B cell (primary cell): ENCODE results near the gene SSR1. TPM values are rescaled to one million over a fixed set of nuclear protein-coding genes. Genes with fewer than 3 reads are reported as not detected.

Experiments used
- ATAC-seq: fragments of 200-7000 bp; cut with Tn5 transposase; one replicate; pipeline ENCODE4 v1.10.0; 2021; ENCODE audit warnings: low read depth, mild to moderate bottlenecking, moderate number of reproducible peaks, moderate library complexity
- CTCF ChIA-PET: fragments of 350-600 bp; sonication (Branson Sonifier 250); formaldehyde crosslinking; loops from one replicate; lab custom pipeline; 2021; ENCODE audit warnings: antibody characterized with exemption, inconsistent platforms; lab: Charles Lee
- POLR2A ChIA-PET: fragments of 350-600 bp; sonication (Branson Sonifier 250); formaldehyde crosslinking; loops from one replicate; lab custom pipeline; 2021; ENCODE audit warnings: antibody characterized with exemption; lab: Charles Lee
- DNase-seq: peaks from one replicate; pipeline ENCODE4 v3.0.0; 2013
- H2AFZ ChIP-seq: 2 replicates; pipeline ENCODE4 v1.6.1; 2012; ENCODE audit warnings: mild to moderate bottlenecking, low read depth, low read length; ENCODE audit not compliant: insufficient read depth, poor library complexity, severe bottlenecking
- H3K27ac ChIP-seq, 2 donors: 1 replicate in 1 of 2; 2 replicates in 1 of 2; pipeline ENCODE4 v1.5.1; 2012 to 2013; ENCODE audit warnings: low read length in 2 of 2, mild to moderate bottlenecking in 2 of 2, moderate library complexity in 1 of 2
- H3K27me3 ChIP-seq, 4 experiments: fragments of 200-600 bp in 1 of 4; sonication (generic) in 1 of 4; replicated peaks in 1 of 4; 1 replicate in 2 of 4; 2 replicates in 2 of 4; pipeline versions ENCODE4 v1.6.1 to v1.7.0; 2013 to 2016; ENCODE audit warnings: low read length in 3 of 4, mild to moderate bottlenecking in 2 of 4, mixed read lengths in 1 of 4, moderate library complexity in 1 of 4; ENCODE audit not compliant: insufficient read depth in 4 of 4, control insufficient read depth in 3 of 4; ENCODE audit errors: control extremely low read depth in 1 of 4
- H3K36me3 ChIP-seq, 2 experiments: replicated peaks in 1 of 2; 1 replicate in 1 of 2; 2 replicates in 1 of 2; pipeline versions ENCODE4 v1.6.1 to v1.7.1; 2013; ENCODE audit warnings: low read length in 1 of 2; ENCODE audit not compliant: insufficient read depth in 2 of 2, control insufficient read depth in 1 of 2; ENCODE audit errors: control extremely low read depth in 1 of 2, extremely low read depth in 1 of 2
- H3K4me1 ChIP-seq, 2 donors: fragments of 200-600 bp in 1 of 2; sonication (generic) in 1 of 2; 1 replicate in 1 of 2; 2 replicates in 1 of 2; pipeline versions ENCODE4 v1.5.1 to v1.6.1; 2013 to 2017; ENCODE audit warnings: low read length in 2 of 2; ENCODE audit not compliant: control insufficient read depth in 2 of 2, insufficient read depth in 2 of 2
- H3K4me2 ChIP-seq: replicated peaks from 2 replicates; pipeline ENCODE3; 2012; ENCODE audit warnings: mild to moderate bottlenecking, low read depth, low read length; ENCODE audit not compliant: poor library complexity, severe bottlenecking
- H3K4me3 ChIP-seq, 5 experiments: fragments of 200-600 bp in 1 of 5; sonication (generic) in 1 of 5; 1 replicate in 3 of 5; 2 replicates in 2 of 5; pipeline versions ENCODE4 v1.5.1 to v1.7.0; 2011 to 2016; ENCODE audit warnings: low read length in 4 of 5, mild to moderate bottlenecking in 4 of 5, low read depth in 2 of 5, control low read depth in 1 of 5, moderate library complexity in 1 of 5; ENCODE audit not compliant: insufficient read depth in 1 of 5; ENCODE audit errors: control extremely low read depth in 1 of 5, extremely low read depth in 1 of 5
- H3K79me2 ChIP-seq: fragments of 200-600 bp; sonication (generic); one replicate; pipeline ENCODE4 v1.6.0; 2016; ENCODE audit warnings: low read length; ENCODE audit not compliant: control insufficient read depth, insufficient read depth
- H3K9ac ChIP-seq: fragments of 200-600 bp; sonication (generic); 2 replicates; pipeline ENCODE4 v1.6.1; 2017; ENCODE audit warnings: mild to moderate bottlenecking, low read length, moderate library complexity
- H3K9me3 ChIP-seq, 3 donors: one replicate each; pipeline versions ENCODE4 v1.6.1 to v1.7.1; 2013; ENCODE audit warnings: low read length in 2 of 3; ENCODE audit not compliant: control insufficient read depth in 2 of 3, insufficient read depth in 1 of 3; ENCODE audit errors: control extremely low read depth in 1 of 3
- H4K20me1 ChIP-seq: 2 replicates; pipeline ENCODE4 v1.6.0; 2012; ENCODE audit warnings: mild to moderate bottlenecking, low read length; ENCODE audit not compliant: insufficient read depth, control insufficient read depth, poor library complexity, severe bottlenecking
- H3K27ac Mint-ChIP-seq: one replicate; pipeline ENCODE4 v1.8.0; 2021; ENCODE audit warnings: mixed read lengths
- H3K27me3 Mint-ChIP-seq: one replicate; pipeline ENCODE4 v1.8.0; 2021; ENCODE audit warnings: mixed read lengths
- H3K4me1 Mint-ChIP-seq: one replicate; pipeline ENCODE4 v1.8.0; 2021; ENCODE audit warnings: mixed read lengths
- H3K4me3 Mint-ChIP-seq: one replicate; pipeline ENCODE4 v1.8.0; 2021; ENCODE audit warnings: mixed read lengths
- H3K9me3 Mint-ChIP-seq: one replicate; pipeline ENCODE4 v1.8.0; 2022; ENCODE audit warnings: mixed read lengths; ENCODE audit not compliant: insufficient read depth
- EZH2 ChIP-seq: IDR thresholded peaks from 2 replicates; pipeline ENCODE4 v1.6.1; 2012; ENCODE audit warnings: borderline replicate concordance, low read depth, mild to moderate bottlenecking, moderate library complexity, low read length; ENCODE audit not compliant: insufficient read depth, poor library complexity, severe bottlenecking
- WGBS: methylation state at CpG from one replicate; pipeline ENCODE4 v1.1.5; 2013; ENCODE audit warnings: missing lambda C conversion rate; ENCODE audit not compliant: insufficient coverage; 5-methylcytosine and 5-hydroxymethylcytosine counted together
- intact Hi-C: fragments of 100-400 bp; cut with micrococcal nuclease; formaldehyde crosslinking; loops from one replicate; pipeline ENCODE4 v1.10.0; 2022
- polyA plus RNA-seq: library from polyadenylated mRNA; depleted of rRNA; stranded (reverse); fragments of >200 nt; gene quantifications from 2 replicates; pipeline ENCODE4 v1.2.3, GENCODE V29; 2012
- total RNA-seq, 2 donors: library from RNA; stranded (reverse); fragments of 120-200 nt in 1 of 2; gene quantifications; 1 replicate in 1 of 2; 2 replicates in 1 of 2; pipeline versions ENCODE4 v1.2.3 to v1.2.4, GENCODE V29; 2013 to 2022
- TF ChIP-seq, protein P1 (sequence below): fragments of 200-600 bp; IDR thresholded peaks from one replicate; pipeline ENCODE4 v1.8.0; 2022; ENCODE audit warnings: antibody characterized with exemption, mild to moderate bottlenecking

The SSR1 gene
- total and polyA plus RNA-seq, 2 donors (not counting 1 experiment from before 2014, with no cell fraction given) = 15.9 to 81.6 TPM

DNA sequence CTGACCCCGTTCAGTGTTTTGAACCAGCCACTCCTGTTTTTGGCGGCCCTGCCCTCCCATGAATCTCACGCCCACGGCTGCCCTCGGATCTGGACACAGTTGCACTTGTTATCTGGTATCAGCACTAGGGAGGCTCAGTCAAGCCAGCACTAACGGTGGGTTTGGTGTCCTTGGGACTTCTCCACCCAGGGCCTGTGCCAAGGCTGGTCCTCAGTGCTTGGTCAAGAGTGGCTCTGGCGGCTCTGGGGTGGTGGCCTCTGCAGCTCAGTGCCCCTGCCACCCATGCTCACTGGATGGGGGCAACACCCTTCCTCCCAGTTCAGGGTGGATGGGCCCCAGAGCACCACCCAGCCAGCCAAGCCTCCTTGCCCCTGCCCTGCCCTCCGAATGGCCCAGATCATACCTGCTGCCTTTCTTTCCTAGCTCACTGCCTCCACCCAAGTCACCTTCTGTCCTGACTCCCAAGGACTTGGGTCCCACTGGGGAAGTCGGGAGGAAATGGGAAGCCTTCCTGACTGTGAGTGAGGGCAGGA lies 54.7 kb downstream of the SSR1 start:
- POLR2A ChIA-PET = no interaction called here
- H3K4me1 Mint-ChIP-seq = peaks cover 33% of the 10 kb centered on the region
- H3K27me3 ChIP-seq = peaks cover 0 to 22% (median 1%) of the 10 kb centered on the region in 4 experiments
- no peak overlapping the region for H3K9ac ChIP-seq
- no peaks in the 10 kb centered on the region for H3K79me2 ChIP-seq
- no peak overlapping the region for H3K27ac Mint-ChIP-seq
- H3K4me3 ChIP-seq = no peak overlapping the region
- no peak overlapping the region for H3K4me2 ChIP-seq
- intact Hi-C loops = no loop called here
- H3K36me3 ChIP-seq = no peaks in the 10 kb centered on the region
- peaks cover 16% of the 10 kb centered on the region for H3K27me3 Mint-ChIP-seq
- peaks cover 0 to 18% (median 4%) of the 10 kb centered on the region in 3 donors for H3K9me3 ChIP-seq
- TF ChIP-seq EZH2 = no peak
- TF ChIP-seq, protein P1, sequence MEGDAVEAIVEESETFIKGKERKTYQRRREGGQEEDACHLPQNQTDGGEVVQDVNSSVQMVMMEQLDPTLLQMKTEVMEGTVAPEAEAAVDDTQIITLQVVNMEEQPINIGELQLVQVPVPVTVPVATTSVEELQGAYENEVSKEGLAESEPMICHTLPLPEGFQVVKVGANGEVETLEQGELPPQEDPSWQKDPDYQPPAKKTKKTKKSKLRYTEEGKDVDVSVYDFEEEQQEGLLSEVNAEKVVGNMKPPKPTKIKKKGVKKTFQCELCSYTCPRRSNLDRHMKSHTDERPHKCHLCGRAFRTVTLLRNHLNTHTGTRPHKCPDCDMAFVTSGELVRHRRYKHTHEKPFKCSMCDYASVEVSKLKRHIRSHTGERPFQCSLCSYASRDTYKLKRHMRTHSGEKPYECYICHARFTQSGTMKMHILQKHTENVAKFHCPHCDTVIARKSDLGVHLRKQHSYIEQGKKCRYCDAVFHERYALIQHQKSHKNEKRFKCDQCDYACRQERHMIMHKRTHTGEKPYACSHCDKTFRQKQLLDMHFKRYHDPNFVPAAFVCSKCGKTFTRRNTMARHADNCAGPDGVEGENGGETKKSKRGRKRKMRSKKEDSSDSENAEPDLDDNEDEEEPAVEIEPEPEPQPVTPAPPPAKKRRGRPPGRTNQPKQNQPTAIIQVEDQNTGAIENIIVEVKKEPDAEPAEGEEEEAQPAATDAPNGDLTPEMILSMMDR = no peak
- H2AFZ ChIP-seq = no peak overlapping the region
- DNase-seq (no peak), ATAC-seq (no peak)
- H3K4me1 ChIP-seq = peaks cover 16 to 18% of the 10 kb centered on the region in 2 donors
- no peaks in the 10 kb centered on the region for H4K20me1 ChIP-seq
- H3K4me3 Mint-ChIP-seq = no peak overlapping the region
- H3K9me3 Mint-ChIP-seq = no peaks in the 10 kb centered on the region
- CTCF ChIA-PET = interaction anchor here (1.0 to 1.1 kb wide), 2 partner anchors 14 to 15 kb away, joined by 3 to 4 read pairs; no protein-coding TSS in a partner anchor
- 82% methylated on average over 9 of the region's 9 CpGs for WGBS
- H3K27ac ChIP-seq = no peak overlapping the region

DNA sequence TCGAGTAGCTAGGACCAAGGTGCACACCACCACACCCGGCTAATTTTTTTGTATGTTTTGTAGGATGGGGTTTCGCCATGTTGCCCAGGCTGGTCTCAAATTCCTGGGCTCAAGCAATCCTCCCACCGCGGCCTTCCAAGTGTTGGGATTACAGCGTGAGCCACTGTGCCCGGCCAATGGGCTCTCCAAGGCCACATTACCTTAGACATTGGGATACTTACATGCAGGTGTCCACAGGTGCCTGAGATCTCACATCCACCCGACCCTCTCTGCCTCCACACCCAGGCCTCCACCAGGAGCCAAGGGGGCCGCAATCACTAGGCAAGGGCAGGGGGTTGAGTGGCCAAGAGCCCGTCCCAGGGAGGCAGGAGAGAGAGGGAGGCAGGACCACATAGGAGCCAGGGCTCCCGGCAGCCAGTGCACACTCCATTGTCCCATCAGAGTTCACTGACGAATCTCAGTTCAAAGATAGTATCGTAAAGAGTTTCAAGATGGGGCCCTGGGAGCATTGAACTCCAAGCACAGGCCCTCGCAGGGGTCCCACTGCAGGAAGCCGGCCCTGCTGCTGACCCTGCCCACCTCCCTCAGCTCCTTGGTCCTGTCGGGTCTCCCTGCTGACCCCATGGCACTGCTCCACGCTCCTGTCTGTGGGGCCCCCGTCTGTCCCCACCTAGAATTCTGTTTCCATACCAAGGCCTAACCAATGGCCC lies 55.3 kb downstream of the SSR1 start:
- no peak overlapping the region for H3K9ac ChIP-seq
- no peaks in the 10 kb centered on the region for H3K9me3 Mint-ChIP-seq
- H3K9me3 ChIP-seq = peaks cover 0 to 18% (median 4%) of the 10 kb centered on the region in 3 donors
- no peak overlapping the region for H3K27ac Mint-ChIP-seq
- H2AFZ ChIP-seq = no peak overlapping the region
- H3K27me3 Mint-ChIP-seq = peaks cover 16% of the 10 kb centered on the region
- no peak overlapping the region for H3K4me3 ChIP-seq
- 94% methylated on average over 15 of the region's 18 CpGs for WGBS
- TF ChIP-seq EZH2 = no peak
- TF ChIP-seq, protein P1 = no peak
- POLR2A ChIA-PET = no interaction called here
- CTCF ChIA-PET = interaction anchor here (0.6 to 1.1 kb wide), 2 partner anchors 15 to 466 kb away, joined by 4 read pairs; no protein-coding TSS in a partner anchor
- H3K27me3 ChIP-seq = peaks cover 0 to 22% (median 1%) of the 10 kb centered on the region in 4 experiments
- H3K4me2 ChIP-seq = no peak overlapping the region
- no peaks in the 10 kb centered on the region for H4K20me1 ChIP-seq
- H3K79me2 ChIP-seq = no peaks in the 10 kb centered on the region
- peaks cover 16 to 18% of the 10 kb centered on the region in 2 donors for H3K4me1 ChIP-seq
- intact Hi-C loops = no loop called here
- DNase-seq = no peak
- no peak for ATAC-seq
- no peaks in the 10 kb centered on the region for H3K36me3 ChIP-seq
- no peak overlapping the region for H3K4me3 Mint-ChIP-seq
- no peak overlapping the region for H3K27ac ChIP-seq
- peaks cover 33% of the 10 kb centered on the region for H3K4me1 Mint-ChIP-seq
